Measurements from ENCODE around the gene SLC16A2.

SLC16A2 gene

GRCh38 chrX:74423289-74423998, 2.2 kb downstream of the SLC16A2 start:
- peak overlapping the region; percentile 57 for H3K4me3 ChIP-seq (ENCODE audit: low read depth, low read length)
- no peak for TF ChIP-seq CTCF (IDR thresholded peaks at IDR 0.05; ENCODE audit: low read depth, low read length)

GRCh38 chrX:74426071-74426470, 4.8 kb downstream of the SLC16A2 start:
- H3K4me3 ChIP-seq (ENCODE audit: low read depth, low read length), result no peak overlapping the region
- no peak for TF ChIP-seq CTCF (IDR thresholded peaks at IDR 0.05; ENCODE audit: low read depth, low read length)

GRCh38 chrX:74426615-74427014, 5.3 kb downstream of the SLC16A2 start:
- no peak overlapping the region for H3K4me3 ChIP-seq (ENCODE audit: low read depth, low read length)
- no peak for TF ChIP-seq CTCF (IDR thresholded peaks at IDR 0.05; ENCODE audit: low read depth, low read length)

- no peak overlapping the region for H3K4me3 ChIP-seq (ENCODE audit: low read depth, low read length)
- no peak for TF ChIP-seq CTCF (IDR thresholded peaks at IDR 0.05; ENCODE audit: low read depth, low read length)
These were observed 10.5 kb downstream of the SLC16A2 start for GRCh38 chrX:74431797-74432196.

- TF ChIP-seq CTCF (IDR thresholded peaks at IDR 0.05; ENCODE audit: low read depth, low read length), result no peak
- H3K4me3 ChIP-seq (ENCODE audit: low read depth, low read length), result no peak overlapping the region
These were observed 13.0 kb downstream of the SLC16A2 start for GRCh38 chrX:74434336-74434735.

GRCh38 chrX:74437530-74437929, 16.2 kb downstream of the SLC16A2 start:
- TF ChIP-seq CTCF (IDR thresholded peaks at IDR 0.05; ENCODE audit: low read depth, low read length), result no peak
- H3K4me3 ChIP-seq (ENCODE audit: low read depth, low read length), result no peak overlapping the region

- no peak overlapping the region for H3K4me3 ChIP-seq (ENCODE audit: low read depth, low read length)
- TF ChIP-seq CTCF (IDR thresholded peaks at IDR 0.05; ENCODE audit: low read depth, low read length), result no peak
These were observed 17.5 kb downstream of the SLC16A2 start for GRCh38 chrX:74438764-74439163.
